HG02943 (cell line): ENCODE results near the gene SNX30.

Experiments
- ATAC-seq: cut with Tn5 transposase; IDR thresholded peaks from one replicate; pipeline ENCODE4 v1.9.1; 2021; ENCODE audit warnings: mild to moderate bottlenecking, low read depth, moderate library complexity; ENCODE audit not compliant: unreplicated experiment

SNX30 gene

DNA sequence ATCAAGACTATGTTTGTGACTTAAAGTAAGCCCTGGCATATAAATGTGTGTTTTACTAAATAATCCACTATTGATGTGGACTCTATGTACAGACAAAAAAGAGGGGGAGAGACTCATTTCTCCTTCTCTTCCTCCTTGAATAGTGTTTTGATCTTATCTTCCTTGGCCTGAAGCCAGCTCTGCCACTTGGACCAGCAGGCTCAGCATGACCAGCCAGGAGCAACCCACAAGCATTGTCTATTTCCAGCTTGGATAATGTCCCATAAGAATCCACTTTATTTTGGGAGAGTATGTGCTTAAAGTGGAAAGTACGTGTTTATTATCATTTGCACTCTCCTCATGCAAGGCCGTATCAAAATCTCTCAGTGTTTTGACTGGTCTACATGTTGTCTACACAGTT lies 164.0 kb downstream of the SNX30 start:
- no peak for ATAC-seq

DNA sequence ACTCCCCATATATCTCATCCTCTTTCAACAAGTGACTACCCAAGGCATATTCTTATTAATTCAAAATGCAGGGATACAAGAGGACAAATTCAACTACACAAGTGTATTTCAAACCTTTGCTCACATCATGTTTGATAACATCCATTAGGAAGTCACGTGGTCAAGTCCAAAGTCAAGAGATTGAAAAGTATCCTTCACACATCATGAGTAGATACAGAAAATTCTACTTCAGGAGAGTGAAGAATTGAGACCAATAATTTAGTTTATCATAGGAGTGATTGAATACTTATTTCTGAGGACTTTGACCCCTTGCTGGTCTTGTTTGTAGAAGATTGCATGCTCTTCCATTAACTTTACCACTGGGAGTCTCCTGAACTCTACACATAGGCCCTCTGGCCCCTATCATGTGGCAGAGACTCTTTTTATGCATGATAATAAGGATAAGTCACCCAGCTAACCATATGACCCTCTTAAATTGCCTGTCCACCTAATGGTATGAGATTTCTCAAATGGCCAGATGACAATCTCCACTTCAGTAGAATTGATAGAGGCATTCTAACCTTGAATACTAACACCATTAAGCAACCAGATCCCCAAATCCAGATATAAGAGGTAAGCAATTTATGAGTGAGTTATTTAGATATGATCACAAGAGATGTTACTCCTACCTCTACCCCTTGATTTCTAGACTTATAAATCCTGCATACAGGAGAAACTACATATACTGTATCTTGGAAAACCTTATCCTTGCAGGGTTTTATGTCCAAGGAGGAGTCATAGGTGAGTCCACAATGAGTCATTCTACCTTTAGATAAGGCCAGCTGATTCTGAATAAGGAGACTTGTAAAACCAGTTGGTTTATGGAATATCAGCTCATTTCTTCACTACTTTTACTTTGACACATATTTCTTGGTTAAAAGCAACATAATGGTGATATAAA lies 166.8 kb downstream of the SNX30 start:
- ATAC-seq: no peak

DNA sequence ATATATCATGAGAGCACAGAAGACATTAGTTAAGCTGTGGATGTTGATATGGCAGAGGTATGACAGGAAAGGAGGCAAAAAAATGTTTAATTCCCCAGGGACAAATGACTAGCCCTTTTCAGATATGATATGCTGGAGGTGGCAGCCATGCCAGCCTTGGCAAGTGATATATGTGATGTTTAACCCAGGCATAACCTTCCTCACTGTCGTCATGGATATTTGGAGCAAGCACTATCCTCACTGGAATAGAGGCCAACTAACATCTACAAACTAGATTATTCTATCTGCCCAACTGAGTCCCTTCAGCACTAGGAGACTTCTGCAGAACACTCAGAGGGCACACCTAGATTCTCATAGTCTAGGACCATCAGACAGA lies 167.4 kb downstream of the SNX30 start:
- ATAC-seq: no peak

DNA sequence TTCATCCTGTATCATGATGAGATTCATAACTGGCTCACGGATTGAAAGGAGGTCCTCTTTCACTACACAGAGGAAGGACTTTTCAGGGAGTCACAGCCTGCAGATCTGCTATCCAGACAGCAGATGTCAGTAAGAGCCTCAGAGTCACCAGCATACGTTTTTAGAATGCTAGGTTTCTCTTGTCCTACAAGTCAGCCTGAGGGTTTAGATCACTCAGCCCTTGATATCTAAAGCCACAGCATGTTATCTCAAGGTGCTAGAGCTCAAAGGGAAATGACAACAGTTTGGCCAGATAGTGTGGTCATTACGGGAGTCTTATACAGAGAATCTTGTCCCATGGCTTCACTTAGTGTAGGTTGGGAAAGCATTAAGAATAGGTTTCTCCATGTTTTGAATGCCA lies 171.0 kb downstream of the SNX30 start:
- no peak for ATAC-seq
